HFF-Myc (cell line): ENCODE data around the gene GSN.

Source experiments
- DNase-seq: peaks from one replicate; pipeline ENCODE4 v3.0.0-alpha.2; 2011; ENCODE audit warnings: low read depth; ENCODE audit errors: extremely low read depth
- H3K4me3 ChIP-seq: replicated peaks from 2 replicates; pipeline ENCODE4 v1.5.1; 2011; ENCODE audit warnings: low read depth, mild to moderate bottlenecking, control low read depth, low read length
- CTCF ChIP-seq: IDR thresholded peaks from 2 replicates; pipeline ENCODE4 v1.5.1; 2012; ENCODE audit warnings: mild to moderate bottlenecking, low read depth, low read length, control low read depth; ENCODE audit errors: missing control alignments

The GSN gene

GRCh38 chr9:121365564-121365963 lies 97.6 kb downstream of the GSN start:
- H3K4me3 ChIP-seq, result no peak overlapping the region
- no peak for TF ChIP-seq CTCF
- no peak for DNase-seq

GRCh38 chr9:121366611-121367192 lies 98.7 kb downstream of the GSN start:
- no peak for DNase-seq
- TF ChIP-seq CTCF, result no peak
- no peak overlapping the region; the same call in 1 of the 2 replicates for H3K4me3 ChIP-seq

- TF ChIP-seq CTCF, result no peak
- peak overlapping the region; percentile 77 for H3K4me3 ChIP-seq
- DNase-seq, result no peak
Measured at GRCh38 chr9:121367306-121368137, 99.6 kb downstream of the GSN start.

DNA sequence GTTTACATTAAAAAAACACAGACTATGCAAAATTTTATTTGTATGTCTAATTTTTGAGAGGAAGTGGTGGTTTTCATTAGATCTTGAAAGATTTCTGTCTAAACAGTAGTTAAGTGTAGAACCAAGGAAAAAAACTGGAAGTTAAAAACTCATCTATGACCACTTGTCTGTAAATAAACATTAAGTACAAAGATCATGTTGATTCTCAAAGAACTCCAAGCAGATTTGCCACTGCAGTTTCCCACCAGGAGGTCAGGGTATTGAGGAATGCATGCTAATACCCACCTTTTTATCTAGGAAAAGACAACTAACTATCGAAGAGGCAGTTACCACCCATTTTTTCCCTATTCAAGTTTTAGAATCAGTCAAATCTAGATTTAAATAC lies 100.2 kb downstream of the GSN start:
- DNase-seq, result no peak
- TF ChIP-seq CTCF, result no peak
- peak overlapping the region; percentile 77 for H3K4me3 ChIP-seq

DNA sequence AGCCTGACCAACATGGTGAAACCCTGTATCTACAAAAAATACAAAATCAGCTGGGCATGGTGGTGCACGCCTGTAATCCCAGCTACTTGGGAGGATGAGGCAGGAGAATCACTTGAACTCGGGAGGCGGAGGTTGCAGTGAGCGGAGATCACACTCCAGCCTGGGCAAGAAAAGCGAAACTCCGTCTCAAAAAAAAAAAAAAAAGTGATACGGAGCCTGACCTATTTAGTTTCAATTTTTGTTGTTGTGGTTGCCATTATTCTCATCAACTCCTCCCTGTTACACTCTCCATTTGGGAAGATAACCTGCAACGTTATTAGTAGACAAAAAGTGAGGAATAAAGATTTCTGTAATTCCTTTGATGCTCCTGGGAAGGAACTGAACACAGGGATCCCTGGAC lies 100.8 kb downstream of the GSN start:
- no peak for DNase-seq
- TF ChIP-seq CTCF, result no peak
- H3K4me3 ChIP-seq, result peak overlapping the region; percentile 77

DNA sequence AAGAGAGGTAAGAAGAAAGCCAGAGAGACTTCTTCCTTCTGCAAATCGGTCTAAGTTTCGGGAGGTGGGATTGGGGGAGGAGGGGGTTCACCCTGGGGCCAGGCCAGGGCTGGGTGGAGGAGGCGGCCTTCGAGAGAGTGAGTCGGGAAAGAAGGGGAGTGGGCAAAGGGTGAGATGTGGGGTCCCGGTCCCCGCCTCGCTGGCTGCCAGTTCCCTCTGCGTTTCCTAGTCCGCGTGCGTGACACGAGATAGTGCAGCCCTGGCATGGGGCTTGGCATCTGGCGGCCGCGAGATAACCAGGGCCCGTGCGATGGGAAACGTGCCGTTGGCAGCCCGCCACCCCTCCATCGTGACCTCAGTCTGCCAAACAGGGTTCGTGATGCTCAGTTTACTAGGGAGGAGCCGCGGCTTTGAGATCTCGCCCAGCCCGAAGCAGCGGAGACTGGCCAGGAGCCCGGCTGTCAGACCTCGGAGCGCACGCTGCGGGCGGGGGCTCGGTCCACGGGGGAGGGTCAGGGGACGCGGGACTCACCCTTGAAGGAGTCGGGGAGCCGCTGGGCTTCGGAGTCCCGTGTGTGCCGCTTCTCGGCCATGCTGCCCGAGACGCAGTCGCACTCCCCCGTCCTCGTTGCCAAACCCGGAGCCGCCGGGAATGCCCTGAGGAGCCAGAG lies 101.8 kb downstream of the GSN start, which contains the start of gene STOM:
STOM (minus strand) TSS at position 656 of the 671 bp plus-strand sequence; CDS start at position 593, 63 bp downstream.
- peak within 1 kb of the TSS; percentile 77 for H3K4me3 ChIP-seq
- no peak for TF ChIP-seq CTCF
- DNase-seq, result peak; percentile 70
